ENCODE measurements around the gene GALNTL6. TPM values are rescaled to one million over a fixed set of nuclear protein-coding genes. Genes with fewer than 3 reads are reported as not detected.
A peak's percentile ranks its signal among the peaks of the same experiment; 100 is the strongest.

GALNTL6 gene
- total and polyA plus RNA-seq, 2 experiments from 2014 or later, result not detected

GRCh38 chr4:171876636-171877035 is 63.4 kb downstream of the GALNTL6 start:
- Histone ChIP-seq H3K36me3 (no peaks in the 10 kb centered on the region), H3K27ac (no peak overlapping the region), H3K9me3 (ENCODE audit: low read depth) (no peaks in the 10 kb centered on the region), H3K4me1 (ENCODE audit: low read depth) (no peaks in the 10 kb centered on the region), H3K4me3 (no peak overlapping the region), H3K27me3 (no peaks in the 10 kb centered on the region)
- no peak for TF ChIP-seq CTCF (IDR thresholded peaks at IDR 0.05; ENCODE audit: low read depth, low read length)
- DNase-seq (ENCODE audit: low read depth in 1 of 2, low spot score in 1 of 2), result no peak

GRCh38 chr4:171880136-171880535 is 66.9 kb downstream of the GALNTL6 start:
- Histone ChIP-seq H3K4me3 (no peak overlapping the region), H3K4me1 (ENCODE audit: low read depth) (no peaks in the 10 kb centered on the region), H3K9me3 (ENCODE audit: low read depth) (no peaks in the 10 kb centered on the region), H3K27me3 (no peaks in the 10 kb centered on the region), H3K36me3 (no peaks in the 10 kb centered on the region), H3K27ac (no peak overlapping the region)
- peak in 1 of 2 donors; percentile 59 for DNase-seq (ENCODE audit: low read depth in 1 of 2, low spot score in 1 of 2)
- TF ChIP-seq CTCF (IDR thresholded peaks at IDR 0.05; ENCODE audit: low read depth, low read length), result no peak

GRCh38 chr4:171889681-171890080 is 76.5 kb downstream of the GALNTL6 start:
- no peak for DNase-seq (ENCODE audit: low read depth in 1 of 2, low spot score in 1 of 2)

GRCh38 chr4:171891038-171891437 is 77.8 kb downstream of the GALNTL6 start:
- H3K4me3 ChIP-seq, result no peak overlapping the region
- no peaks in the 10 kb centered on the region for H3K27me3 ChIP-seq
- no peak for TF ChIP-seq CTCF (IDR thresholded peaks at IDR 0.05; ENCODE audit: low read depth, low read length)
- no peak for DNase-seq (ENCODE audit: low read depth in 1 of 2, low spot score in 1 of 2)
- no peak overlapping the region for H3K27ac ChIP-seq
- no peaks in the 10 kb centered on the region for H3K36me3 ChIP-seq
- no peaks in the 10 kb centered on the region for H3K9me3 ChIP-seq (ENCODE audit: low read depth)
- no peaks in the 10 kb centered on the region for H3K4me1 ChIP-seq (ENCODE audit: low read depth)

More at GRCh38 chr4:171889681-171890080, 76.5 kb downstream of the GALNTL6 start:
- Histone ChIP-seq H3K36me3 (no peaks in the 10 kb centered on the region), H3K27ac (no peak overlapping the region), H3K9me3 (ENCODE audit: low read depth) (no peaks in the 10 kb centered on the region), H3K27me3 (no peaks in the 10 kb centered on the region), H3K4me1 (ENCODE audit: low read depth) (no peaks in the 10 kb centered on the region), H3K4me3 (no peak overlapping the region)
- no peak for TF ChIP-seq CTCF (IDR thresholded peaks at IDR 0.05; ENCODE audit: low read depth, low read length)

GRCh38 chr4:171896426-171896825 is 83.2 kb downstream of the GALNTL6 start:
- H3K4me3 ChIP-seq, result no peak overlapping the region
- DNase-seq (ENCODE audit: low read depth in 1 of 2, low spot score in 1 of 2), result no peak
- no peaks in the 10 kb centered on the region for H3K36me3 ChIP-seq
- no peak for TF ChIP-seq CTCF (IDR thresholded peaks at IDR 0.05; ENCODE audit: low read depth, low read length)
- H3K9me3 ChIP-seq (ENCODE audit: low read depth), result no peaks in the 10 kb centered on the region
- H3K27me3 ChIP-seq, result no peaks in the 10 kb centered on the region
- H3K4me1 ChIP-seq (ENCODE audit: low read depth), result no peaks in the 10 kb centered on the region
- no peak overlapping the region for H3K27ac ChIP-seq

- Histone ChIP-seq H3K4me1 (ENCODE audit: low read depth) (no peaks in the 10 kb centered on the region), H3K27me3 (no peaks in the 10 kb centered on the region), H3K4me3 (no peak overlapping the region), H3K36me3 (no peaks in the 10 kb centered on the region), H3K9me3 (ENCODE audit: low read depth) (no peaks in the 10 kb centered on the region), H3K27ac (no peak overlapping the region)
- TF ChIP-seq CTCF (IDR thresholded peaks at IDR 0.05; ENCODE audit: low read depth, low read length), result no peak
- DNase-seq (ENCODE audit: low read depth in 1 of 2, low spot score in 1 of 2), result no peak
Observed at GRCh38 chr4:171919314-171919713, 106.1 kb downstream of the GALNTL6 start.

Measured in cardiac muscle cell (in vitro differentiated cells and primary cell).